Kidney tubule cell (primary cell): Measurements from ENCODE around the gene CADM2.
A peak's percentile ranks its signal among the peaks of the same experiment; 100 is the strongest.

Experiments
- DNase-seq: peaks from one replicate; pipeline ENCODE4 v3.0.0-alpha.2; 2018; ENCODE audit warnings: low spot score

Gene CADM2

DNA sequence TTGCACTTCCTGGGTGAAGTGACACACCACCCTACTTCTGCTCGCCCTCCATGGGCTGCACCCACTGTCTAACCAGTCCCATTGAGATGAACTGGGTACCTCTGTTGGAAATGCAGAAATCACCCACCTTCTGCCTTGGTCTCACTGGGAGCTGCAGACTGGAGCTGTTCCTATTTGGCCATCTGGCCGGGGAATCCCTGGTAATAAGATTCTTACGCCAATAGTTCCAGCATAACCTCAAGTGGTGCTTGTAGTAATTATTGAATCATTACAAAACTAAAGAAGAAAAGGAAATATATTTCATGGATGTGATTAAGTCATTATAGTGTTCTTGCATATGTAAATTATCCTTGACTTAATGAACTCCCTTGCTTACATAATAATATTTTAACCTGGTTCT lies 841.9 kb downstream of the CADM2 start:
- no peak for DNase-seq

DNA sequence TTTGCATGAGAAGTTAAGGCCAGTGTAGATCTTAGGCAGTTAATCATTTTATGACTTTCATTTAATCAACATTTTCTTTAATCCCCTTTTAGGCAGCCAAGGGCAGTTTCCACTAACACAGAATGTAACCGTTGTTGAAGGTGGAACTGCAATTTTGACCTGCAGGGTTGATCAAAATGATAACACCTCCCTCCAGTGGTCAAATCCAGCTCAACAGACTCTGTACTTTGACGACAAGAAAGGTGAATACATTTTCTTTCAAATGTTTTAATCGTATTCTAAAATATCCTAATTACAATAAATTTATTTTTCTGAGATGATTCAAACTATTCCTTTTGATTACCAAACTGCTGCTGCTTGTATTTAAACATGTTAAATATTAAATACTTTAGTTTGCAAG lies 843.2 kb downstream of the CADM2 start:
- peak; percentile 18 for DNase-seq

DNA sequence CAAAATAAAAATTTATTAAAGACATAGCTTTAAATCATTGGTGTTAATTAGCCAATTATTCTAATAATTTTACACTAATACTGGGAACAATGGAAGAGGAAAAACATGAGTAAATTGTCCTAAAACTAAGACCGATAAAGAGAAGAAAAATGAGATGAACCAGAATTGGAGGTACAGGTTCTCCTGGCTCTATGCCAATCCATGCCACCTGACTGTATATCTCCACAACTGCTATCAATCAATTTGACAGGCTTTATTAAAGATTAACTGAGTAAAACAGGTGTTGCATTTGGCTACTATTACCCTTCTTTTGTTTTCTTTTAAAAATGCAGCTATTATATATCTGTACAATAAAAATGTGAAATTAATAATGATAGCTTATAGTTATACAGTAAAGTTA lies 850.0 kb downstream of the CADM2 start:
- DNase-seq: no peak

DNA sequence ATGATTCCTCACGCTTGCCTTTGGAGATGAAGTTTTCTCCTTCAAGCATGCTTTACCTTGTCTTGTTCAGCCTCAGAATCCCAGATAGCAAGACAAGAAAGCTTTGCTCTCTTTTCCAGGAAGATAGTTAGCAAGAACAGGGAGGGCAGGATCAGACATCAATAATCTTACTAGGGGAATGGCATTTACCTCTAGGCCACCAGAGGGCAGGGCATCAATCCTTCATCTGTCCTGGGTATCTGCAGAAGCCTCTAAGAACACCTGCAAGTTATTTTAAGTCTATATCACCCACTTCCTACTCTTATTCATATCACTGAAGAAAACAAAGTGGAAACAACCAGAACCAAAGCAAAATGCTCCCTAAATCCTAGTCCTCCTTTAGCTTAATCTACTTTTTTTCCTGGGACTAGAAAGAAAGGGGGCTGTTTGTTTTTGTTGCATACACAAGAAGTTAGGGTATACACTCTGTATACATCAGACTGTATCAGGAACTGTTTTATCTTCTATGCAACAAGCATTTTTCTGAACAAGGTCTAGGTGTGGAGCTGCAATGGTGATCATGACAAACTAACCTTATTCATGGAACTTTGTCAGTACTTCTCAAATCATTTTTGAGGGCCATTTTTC lies 862.5 kb downstream of the CADM2 start:
- peak; percentile 41 for DNase-seq

DNA sequence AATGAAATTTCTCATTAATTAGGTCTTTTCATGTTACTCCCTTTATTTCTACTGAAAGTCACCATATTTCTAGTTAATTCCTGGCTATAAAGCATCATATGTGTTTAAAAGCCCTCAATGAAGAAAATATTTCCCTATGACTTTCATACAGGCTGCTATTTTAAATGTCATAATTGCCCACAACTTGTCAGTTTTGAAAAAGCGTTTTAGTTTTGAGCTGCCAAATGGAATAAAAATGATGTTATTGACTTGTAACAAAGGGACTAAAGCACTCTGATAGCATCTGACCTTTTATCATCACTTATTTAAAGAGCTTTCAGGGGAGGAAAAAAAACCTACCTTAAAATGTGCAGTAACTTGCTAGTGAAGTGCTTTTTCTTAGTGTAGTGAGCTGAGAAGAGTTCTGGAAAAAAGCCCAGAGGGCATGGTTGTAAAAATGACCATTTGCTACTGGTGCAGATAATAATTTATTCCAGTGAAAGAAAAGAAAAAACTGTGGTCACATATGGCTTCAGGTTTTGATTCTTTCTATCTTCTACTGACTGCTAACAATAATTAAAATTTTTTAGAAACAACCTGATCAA lies 877.2 kb downstream of the CADM2 start:
- no peak for DNase-seq

DNA sequence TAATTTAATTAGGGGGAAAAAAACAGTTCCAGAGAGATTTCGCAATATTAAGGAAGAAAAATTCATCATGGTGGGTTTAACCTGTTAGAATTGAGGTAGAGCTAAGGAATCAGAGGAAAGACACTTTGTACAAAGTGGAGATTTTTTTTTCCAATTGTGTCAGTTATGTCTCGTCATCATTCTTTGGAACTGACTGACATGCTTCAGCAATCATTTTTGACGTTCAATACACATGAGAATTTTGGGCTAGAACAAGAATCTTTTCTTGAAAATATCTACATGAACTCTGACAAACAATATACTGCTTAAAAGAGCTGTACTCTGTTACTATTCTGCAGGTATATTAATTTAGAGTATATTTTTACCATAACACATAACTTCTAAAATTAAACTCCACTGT lies 878.6 kb downstream of the CADM2 start:
- no peak for DNase-seq

DNA sequence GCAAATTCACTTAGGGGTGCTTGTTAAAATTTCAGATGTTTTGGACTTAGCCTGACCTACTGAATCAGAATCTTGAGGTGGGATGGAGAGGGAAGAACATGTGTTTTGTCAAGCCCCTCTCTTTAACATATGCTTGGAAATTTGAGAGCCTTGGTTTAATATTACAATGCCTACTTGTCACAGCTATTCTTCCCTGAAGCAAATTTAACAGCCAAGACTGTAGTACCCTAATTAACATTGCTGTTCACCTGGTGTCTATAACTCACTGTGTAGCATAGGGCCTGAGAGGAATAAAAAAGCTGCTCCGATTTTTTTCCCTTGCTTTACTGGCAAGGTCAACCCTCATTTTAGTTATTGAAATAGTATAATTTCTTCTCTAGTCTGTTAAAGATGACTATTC lies 880.1 kb downstream of the CADM2 start:
- DNase-seq: no peak

DNA sequence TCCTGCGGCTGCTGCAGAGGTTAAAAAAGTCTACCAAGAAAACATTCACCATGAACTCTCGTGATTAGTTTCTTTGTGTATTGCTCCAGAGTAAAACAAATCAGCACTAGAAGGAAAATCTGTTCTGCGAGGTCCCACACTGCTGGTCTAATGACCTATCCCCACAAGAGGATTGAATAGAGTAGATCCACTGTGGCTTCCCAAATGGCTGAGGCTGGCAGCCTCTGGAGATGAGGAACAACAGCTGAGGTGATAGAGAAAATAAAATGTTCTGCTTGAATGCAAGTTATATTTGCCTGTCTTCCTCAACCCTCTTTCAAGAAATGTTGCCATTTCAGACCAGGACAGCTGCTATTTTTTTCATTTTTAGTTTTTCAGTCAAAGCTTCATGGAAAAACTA lies 883.3 kb downstream of the CADM2 start:
- no peak for DNase-seq

DNA sequence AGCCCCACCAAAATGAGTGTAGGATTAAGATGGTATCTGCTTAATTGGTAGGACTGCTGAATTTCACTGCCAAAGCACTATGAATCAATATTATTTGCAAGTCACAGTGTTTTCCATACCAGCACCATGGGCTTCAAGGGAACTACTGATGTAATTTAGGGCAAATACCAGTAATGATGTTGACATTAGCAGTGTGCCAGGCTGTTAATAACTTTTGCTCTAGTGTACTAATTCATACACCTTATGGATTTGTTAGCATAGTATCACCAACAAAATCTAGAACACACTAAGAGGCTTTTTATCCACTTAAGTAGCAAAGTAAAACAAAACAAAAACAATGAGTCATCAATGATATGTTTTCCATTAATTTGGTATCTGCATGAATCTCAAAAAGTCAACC lies 888.2 kb downstream of the CADM2 start:
- no peak for DNase-seq

DNA sequence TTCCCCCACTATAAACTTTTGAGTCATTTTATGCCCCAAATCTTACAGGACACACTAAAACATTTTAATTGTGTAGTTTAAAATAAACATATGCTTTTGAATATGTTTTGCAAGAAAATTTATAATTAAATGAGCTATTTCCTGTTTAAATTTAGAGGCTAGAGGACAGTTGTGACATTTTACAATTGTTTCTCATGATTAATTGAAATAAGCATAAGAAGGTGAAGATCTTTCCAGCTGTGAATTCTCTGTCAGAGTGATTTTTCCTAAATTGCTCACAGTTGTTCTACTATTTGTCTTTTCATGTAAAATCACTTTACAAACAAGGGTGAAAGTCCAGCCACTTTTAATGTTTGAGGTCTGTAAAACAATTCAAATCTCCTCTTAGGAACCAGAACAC lies 892.3 kb downstream of the CADM2 start:
- DNase-seq: no peak

DNA sequence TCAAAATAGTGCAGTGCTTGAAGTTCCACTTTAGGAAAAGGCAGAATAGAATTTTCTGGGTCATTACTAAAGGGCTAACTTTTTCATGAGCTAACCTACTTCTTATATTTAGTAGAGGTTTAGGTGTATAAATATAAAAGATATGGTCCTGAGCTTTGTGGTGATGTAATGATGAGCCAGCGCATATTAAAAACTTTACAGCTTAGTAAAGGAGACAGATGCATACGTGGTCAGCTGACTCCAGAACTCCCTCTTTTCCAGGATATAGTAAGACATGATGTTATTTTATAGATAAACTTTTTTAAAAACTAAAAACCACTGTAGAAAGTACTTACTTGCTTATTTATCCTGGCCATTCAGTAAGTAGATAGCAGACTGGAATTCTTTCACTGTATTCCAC lies 895.0 kb downstream of the CADM2 start:
- no peak for DNase-seq

DNA sequence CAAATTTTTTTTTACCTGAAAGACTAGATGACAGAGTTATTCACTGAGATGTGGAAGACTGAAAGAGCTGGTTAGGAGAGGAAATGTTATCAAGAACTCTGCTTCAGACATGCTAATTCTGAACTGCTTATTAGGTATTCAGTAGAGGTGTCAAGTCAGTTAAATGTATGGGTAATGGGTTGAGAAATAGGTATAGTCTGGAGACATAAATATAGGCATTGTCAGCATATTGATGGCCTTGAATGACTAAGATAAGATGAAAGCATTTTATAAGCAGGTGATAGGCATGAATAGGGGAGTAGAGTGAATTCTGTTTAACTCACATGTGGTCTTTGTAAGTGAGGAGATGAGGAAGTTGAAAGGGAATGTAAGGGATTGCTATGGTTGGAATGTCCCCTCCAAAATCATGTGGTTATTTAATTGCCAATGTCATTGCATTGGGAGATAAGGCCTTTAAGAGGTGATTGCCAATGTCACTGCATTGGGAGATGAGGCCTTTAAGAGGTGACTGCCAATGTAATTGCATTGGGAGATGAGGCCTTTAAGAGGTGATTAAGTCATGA lies 904.2 kb downstream of the CADM2 start:
- DNase-seq: no peak

DNA sequence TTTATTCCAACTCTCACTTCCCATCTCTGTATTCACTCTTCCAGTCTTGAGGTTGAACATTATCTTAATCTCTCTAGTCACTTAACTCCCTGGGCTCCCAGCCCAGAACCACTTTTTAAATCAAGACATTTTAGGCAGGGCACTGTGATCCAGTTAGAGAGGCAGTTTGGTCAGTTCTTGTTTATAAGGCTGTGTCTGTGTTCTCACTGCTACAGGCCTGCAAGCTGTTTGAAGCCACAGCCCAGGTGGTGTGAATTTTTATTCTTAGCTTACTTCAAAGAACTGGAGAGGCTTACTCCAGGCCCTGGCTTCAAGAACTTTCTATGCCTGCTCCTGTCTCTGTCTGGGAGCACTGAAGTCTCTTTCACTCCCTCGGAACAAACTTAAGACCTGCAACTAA lies 906.1 kb downstream of the CADM2 start:
- DNase-seq: no peak

DNA sequence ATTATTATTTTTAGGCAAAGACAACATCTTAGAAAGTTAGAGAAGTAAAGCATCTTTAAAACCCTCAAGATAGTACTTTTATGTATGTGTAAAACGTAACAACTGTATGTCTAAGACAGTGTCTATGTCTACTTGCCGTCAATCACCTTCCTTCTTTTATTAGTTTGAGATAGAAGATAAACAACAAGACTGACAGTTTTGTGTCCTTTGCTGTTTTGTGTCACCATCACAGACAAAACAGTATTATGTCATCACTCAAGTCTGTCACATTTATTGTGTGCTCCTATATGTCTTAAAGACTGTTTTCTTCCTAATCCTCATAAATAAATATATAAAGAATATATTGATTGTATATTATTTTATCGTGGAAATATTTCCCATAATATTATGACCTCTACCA lies 908.3 kb downstream of the CADM2 start:
- DNase-seq: no peak

DNA sequence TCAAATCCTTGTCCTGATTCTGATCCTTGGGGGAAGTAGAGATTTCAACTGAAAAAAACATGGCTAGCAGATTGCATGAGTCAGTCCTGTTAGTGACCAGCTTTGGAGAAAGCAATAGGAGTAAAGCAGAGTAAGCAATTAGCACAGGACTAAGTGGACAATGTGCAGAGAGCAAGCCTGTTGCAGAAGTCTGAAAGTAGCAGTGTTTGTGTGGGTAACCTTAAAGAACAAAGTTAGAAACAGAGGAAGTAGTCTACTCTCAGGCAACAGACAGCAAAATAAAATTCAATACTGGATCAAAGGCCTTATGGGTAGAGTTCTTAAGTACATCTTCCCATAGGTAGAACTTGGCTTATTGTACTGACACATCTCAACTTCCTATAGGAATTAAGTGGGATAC lies 916.8 kb downstream of the CADM2 start:
- no peak for DNase-seq

DNA sequence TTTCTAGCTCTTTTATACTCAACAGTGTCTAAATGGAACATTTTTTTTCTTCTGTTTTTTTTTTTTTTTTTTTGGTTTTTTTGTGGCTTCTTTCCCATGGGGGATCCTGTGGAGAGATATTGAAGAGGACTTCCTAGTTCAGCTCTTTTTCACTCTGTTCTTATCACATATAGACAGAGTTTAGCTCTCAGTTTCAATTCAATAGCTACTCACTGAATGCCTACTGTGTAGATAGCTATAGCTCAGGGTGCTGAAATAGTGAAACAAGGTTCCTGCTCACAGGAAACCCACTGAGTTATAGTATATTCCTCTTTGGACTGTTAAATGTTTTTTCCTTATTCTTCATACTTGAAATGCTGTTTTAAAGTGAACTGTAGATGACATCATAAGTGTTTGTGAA lies 918.8 kb downstream of the CADM2 start:
- DNase-seq: no peak

DNA sequence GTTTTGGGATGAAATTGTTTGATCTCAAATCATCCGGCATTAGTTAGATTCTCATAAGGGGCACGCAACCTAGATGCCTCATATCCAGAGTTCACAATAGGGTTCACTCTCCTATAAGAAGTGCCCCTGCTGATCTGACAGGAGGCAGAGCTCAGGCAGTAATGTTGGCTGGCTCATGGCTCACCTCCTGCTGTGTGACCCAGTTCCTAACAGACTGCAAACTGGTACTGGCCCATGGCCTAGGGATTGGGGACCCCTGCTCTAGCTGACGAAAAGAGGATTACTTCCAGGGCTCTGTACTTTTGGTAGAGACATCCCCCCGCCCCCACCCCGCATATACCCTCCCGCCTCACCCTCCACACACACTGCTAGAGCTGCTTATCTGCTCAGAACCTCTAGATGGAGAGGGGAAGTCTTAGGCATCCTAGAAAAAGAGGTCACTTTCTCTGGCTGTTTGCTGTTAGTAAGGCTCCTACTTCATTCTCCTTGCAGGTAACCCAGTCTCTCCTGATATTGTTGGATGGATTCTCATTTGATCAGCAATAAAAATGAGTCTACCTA lies 923.1 kb downstream of the CADM2 start:
- DNase-seq: no peak

DNA sequence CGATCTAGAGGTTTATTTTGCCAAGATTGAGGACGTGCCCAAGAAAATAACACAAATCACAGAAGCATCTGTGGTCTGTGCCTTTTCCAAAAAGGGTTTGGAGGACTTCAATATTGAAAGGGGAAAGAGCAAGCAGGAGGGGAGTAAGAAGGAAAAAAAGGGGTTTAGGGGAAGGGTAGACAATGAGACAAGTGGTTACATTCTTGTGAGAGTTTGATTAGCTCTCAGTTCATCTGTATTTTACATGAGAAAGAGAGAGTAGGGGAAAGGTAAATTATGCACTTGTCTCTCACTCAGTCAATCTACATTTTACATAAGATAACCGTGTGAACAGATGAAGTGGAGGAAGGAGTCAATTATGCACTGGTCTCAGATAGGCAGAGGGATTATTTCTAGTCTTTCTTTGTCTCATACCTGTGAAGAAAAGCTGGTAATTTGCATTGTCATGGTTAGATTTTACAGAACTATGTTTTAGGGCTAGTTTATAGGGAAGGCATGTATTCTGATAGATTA lies 931.3 kb downstream of the CADM2 start:
- DNase-seq: no peak

DNA sequence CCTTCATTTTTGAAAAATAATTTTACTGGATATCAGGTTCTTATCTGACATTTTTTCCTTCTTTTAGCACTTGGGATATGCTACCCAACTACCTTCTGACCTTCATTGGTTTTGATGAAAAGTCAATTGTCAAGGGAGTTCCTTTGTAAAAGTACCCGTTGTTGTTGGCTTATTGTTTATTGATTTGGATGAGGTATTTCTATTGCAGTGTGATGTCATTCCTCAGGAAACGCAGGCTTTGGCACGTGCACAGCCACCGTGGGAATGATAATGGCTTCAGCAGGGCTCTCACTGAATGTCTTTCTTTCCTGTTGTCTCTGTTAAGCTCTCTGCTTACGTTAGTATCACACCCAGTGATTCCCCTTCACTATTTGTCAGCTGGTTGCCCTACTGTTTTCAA lies 944.6 kb downstream of the CADM2 start:
- no peak for DNase-seq

DNA sequence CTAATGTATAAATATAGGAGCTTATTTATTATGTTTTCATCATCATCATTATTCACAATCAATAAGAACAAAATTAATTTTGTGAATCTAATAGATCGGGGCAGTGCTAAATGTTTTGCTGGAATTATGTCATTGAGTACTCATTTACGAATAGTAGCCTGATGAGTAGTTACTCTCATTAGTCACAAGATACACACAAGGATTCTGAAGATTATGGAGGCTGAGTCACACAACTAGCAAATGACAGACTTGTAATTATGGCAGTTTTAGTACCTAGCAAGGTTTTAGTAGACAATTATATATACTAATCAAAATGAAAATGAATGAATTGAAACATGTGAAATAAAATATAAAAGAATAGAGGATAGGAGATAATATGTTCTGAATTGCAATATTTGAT lies 954.2 kb downstream of the CADM2 start:
- DNase-seq: peak; percentile 60

DNA sequence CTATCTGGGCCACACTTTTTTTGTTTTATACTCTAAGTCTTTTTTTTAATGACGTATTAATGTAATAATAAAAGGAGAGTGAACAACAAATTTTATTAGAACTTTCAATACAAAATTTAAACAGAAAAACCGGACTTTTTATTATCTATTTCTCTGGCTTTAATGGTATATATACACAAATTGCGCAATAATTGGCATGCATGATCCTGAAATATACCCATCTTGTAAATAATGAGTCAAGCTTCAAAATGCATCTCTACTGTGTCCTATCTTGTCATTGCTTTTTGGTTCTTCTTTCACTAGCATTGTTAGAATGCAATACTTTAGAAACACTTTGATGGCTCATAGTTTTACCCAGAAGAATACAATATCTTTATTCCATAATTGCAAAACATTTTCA lies 963.6 kb downstream of the CADM2 start:
- DNase-seq: no peak

DNA sequence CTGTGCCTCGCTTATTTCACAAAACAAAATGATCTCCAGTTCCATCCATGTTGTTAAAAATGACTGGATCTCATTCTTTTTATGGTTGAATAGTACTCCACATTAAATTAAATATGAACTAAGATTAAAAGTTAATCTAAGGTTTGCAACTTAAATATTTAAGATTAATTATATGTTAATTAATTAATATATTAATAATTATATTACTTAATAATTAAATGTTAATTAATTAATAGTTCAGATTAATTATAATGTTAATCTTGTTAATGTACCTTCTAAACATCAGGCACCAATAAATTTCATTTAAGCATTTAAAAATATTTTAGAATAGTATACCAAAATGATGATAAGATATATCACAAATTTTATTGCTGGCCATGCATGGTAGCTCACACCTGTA lies 971.9 kb downstream of the CADM2 start:
- DNase-seq: no peak

DNA sequence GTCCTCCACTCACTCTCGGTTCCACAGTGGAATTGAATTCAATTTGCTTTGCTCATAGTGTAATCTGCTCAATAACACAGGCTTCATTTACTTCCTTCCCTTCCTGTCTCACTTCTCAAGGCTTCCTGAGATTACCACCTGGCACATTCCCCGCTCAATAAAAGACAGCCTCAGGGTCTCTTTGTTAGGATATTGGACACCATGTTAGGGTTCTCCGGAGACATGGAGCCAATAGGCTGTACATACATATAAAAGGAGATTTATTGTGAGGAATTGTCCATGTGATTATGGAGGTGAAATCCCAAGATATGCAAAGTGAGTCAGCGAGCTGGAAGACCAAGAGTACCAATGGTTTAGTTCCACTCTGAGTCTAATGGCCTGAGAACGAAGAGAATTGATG lies 974.5 kb downstream of the CADM2 start:
- DNase-seq: no peak

DNA sequence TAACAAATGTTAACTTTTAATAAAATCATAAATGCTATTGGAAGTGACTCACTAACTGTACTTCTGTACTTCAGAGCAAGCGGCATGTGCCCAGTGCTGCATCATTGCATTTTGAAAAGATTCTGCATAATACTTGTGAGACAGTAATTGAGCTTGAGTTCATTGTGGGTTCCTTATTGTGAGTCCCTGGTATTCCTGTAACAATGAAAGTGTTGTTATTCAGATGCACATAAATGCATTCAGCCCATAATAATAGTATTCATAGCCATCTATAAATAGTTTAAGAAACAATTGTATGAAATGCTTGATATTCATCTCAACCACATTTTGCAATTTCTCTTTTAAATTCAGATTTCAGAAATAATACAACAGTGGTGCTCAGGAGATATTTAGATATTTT lies 976.4 kb downstream of the CADM2 start:
- no peak for DNase-seq
